IPS DF 4.7 (cell line): ENCODE data around the gene DIAPH2.

Experiments
- DNase-seq: peaks from one replicate; pipeline ENCODE4 v3.0.0-alpha.2; 2013; ENCODE audit warnings: low spot score; ENCODE audit errors: extremely low read depth

The DIAPH2 gene

DNA sequence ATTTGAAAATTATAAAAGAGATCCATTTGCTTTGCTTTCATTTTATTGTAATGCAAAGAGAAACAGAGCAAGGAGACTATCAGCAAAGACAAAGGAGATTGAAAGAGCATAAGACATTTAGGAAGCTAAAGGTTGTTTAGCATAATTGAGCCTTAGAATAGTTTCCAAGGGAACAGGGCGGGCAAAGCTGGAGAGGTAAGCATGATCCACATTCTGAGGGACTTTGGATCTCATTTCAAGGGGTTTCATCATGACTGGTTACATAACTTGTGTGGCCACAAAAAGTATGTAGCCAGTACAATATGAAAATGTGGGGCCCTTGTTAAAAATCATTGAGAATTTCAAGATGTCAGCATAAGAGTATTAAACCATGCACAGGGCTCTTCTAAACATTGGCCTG lies 605.6 kb downstream of the DIAPH2 start:
- DNase-seq: no peak

DNA sequence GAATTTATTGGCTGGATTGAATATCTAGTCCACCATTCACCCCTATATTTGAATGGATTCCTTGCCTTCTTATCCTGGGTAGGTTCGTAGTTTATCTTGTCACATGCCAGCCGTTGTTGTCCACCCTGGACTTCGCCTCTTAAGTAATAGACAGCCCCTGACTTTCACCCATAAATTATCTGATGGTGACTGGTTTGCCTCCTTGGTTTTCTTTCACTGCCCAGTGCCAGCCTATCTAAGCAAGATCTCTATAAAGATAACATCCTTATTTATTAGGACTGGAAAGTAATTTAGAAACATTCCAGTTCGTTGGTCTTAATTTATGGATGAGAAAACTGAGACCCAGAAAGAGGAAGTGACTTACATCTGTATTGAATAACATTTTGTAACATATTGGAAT lies 609.4 kb downstream of the DIAPH2 start:
- no peak for DNase-seq

GRCh38 chrX:97295954-97296353 lies 611.3 kb downstream of the DIAPH2 start:
- DNase-seq: no peak

- no peak for DNase-seq
These were observed 622.3 kb downstream of the DIAPH2 start for GRCh38 chrX:97306771-97307470.

DNA sequence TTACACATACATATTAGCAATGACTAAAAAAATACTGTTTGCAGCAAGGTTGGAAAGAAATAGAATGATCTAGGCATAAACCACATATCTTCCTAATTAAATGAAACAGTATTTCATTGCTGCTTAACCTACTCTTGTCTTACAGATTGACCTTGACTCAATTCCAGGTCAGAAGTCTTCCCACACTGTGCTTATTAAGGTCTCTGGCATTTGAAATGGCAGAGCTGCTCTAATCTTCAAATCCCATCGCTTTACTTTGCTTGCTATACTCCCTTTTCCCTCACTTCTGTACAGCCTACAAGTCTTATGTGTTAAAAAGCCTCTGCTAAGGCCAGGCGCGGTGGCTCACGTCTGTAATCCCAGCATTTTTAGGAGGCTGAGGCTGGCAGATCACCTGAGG lies 623.5 kb downstream of the DIAPH2 start:
- DNase-seq: no peak

- DNase-seq: no peak
These were observed 625.0 kb downstream of the DIAPH2 start for GRCh38 chrX:97309487-97310116.

DNA sequence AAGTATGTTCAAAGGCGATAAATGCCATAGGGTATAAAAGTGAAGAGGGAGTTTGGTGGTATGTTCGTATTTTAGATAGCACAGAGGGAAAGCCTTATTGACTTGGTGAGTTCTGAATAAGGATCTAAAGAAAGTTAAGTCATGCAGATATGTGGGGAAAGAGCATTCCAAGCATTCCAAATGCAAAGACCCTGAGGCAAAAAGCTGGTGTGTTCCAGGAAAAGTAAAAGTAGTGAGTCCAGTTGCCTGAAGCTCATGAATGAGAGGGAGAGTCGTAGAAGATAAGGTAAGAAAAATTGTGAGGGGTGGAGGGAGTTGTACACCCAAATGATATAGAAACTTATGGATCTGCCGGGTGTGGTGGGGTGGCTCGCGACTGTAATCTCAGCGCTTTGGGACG lies 625.7 kb downstream of the DIAPH2 start:
- peak; percentile 41 for DNase-seq

DNA sequence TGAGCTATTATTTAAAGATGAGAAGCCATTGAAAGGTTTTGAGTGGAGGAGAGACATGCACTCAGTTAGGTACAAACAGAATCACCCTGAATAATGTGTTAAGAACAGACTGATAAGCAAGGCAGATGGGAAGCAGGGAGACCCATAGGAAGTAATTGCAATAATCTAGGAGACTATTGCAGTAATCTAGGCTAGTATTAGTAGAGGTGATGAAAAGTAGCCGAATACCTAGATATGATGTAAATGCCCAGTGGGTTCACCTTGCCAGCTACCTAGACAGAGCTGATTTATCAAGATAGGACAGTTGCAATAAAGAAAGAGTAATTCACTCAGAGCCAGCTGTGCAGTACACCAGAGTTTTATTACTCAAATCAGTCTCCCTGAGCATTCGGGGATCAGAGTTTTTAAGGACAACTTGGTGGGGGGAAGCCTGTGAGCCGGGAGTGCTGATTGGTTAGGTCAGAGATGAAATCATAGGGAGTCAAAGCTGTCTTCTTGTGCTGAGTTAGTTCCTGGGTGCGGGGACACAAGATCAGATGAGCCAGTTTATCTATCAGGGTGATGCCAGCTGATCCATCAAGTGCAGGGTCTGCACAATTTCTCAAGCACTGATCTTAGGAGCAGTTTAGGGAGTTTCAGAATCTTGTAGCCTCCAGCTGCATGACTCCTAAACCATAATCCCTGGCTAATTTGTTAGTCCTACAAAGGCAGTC lies 626.6 kb downstream of the DIAPH2 start:
- no peak for DNase-seq

- no peak for DNase-seq
These were observed 629.7 kb downstream of the DIAPH2 start for GRCh38 chrX:97314345-97314744.

DNA sequence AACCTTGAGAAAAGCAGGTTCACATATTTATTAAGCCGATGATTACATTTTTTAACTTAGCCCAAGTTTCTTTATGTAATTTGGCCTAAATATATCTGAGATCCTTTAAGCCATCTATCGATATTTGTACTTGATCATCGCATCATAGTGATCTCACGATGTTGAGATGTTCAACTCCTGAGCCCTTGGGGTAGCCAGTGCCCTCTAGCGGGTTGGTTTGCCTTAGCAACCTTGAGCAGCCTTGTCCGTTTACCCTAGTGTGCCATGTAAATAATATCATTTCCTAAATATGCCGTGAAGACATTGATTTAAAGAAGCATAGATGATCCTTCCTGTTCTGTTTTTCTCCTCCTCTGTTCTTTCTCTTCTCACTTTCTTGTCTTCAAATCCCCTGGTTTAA lies 631.3 kb downstream of the DIAPH2 start:
- DNase-seq: no peak

DNA sequence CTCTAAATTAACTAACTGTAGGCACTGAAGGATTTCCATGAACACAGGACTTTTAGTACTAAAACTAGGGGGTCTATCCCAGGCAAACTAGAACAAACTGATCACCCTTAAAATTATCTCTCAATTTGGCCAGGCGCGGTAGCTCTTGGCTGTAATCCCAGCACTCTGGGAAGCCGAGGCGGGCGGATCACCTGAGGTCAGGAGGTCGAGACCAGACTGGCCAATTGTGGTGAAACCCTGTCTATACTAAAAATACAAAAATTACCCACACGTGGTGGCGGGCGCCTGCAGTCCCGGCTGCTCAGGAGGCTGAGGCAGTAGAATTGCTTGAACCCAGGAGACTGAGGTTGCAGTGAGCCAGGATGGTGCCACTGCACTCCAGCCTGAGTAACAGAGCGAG lies 635.7 kb downstream of the DIAPH2 start:
- DNase-seq: no peak

- DNase-seq: no peak
These were observed 637.8 kb downstream of the DIAPH2 start for GRCh38 chrX:97322401-97322800.

- DNase-seq: no peak
These were observed 641.8 kb downstream of the DIAPH2 start for GRCh38 chrX:97326456-97326855.

DNA sequence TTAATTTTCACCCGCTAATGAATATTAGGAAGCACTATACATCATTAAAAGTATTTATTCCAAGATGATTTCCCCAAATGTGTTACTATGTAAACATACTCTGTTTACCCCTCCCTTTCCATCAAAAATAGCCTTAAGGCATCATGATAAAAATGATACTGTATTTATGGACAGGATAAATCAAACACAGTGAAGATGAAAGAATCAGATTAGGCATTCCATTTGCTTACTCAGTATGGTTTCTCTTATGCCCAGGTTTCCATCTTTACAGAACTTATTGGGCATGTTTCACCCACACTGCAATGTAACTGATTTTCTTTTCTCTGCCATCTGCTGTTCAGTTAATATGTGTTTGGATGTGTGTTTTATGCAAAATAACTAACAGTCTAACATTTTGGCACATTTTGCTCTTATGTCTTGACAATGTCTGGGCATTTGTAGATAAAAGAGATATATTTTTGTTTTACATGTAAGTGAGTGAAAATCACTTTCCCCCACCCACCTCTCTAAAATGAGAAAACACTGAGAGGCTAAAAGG lies 644.3 kb downstream of the DIAPH2 start:
- no peak for DNase-seq

- DNase-seq: no peak
These were observed 645.5 kb downstream of the DIAPH2 start for GRCh38 chrX:97330151-97330550.

GRCh38 chrX:97332963-97333362 lies 648.3 kb downstream of the DIAPH2 start:
- DNase-seq: no peak

GRCh38 chrX:97334850-97335249 lies 650.2 kb downstream of the DIAPH2 start:
- no peak for DNase-seq

GRCh38 chrX:97344724-97345123 lies 660.1 kb downstream of the DIAPH2 start:
- no peak for DNase-seq

GRCh38 chrX:97358941-97359340 lies 674.3 kb downstream of the DIAPH2 start:
- DNase-seq: no peak

GRCh38 chrX:97363843-97364242 lies 679.2 kb downstream of the DIAPH2 start:
- no peak for DNase-seq

GRCh38 chrX:97366237-97366636 lies 681.6 kb downstream of the DIAPH2 start:
- DNase-seq: no peak

- no peak for DNase-seq
These were observed 682.5 kb downstream of the DIAPH2 start for GRCh38 chrX:97367125-97367524.
